Keratinocyte (primary cell): ENCODE data around the gene TYW1B. TPM values are rescaled to one million over a fixed set of nuclear protein-coding genes. Genes with fewer than 3 reads are reported as not detected.
"Not testable (repeated sequence)": the region's sequence is repeated elsewhere in the genome, so short reads cannot be mapped to it uniquely, and the experiment has no call there.

ENCODE experiments used
- DNase-seq: peaks from one replicate; pipeline ENCODE4 v3.0.0-alpha.2; 2011; ENCODE audit warnings: low read depth, missing footprints, low spot score
- FAIRE-seq: peaks from 2 replicates; lab custom pipeline; 2011; peaks lifted over from hg19 to GRCh38; lab: Jason Lieb, UNC
- H2AFZ ChIP-seq: 2 replicates; pipeline ENCODE4 v1.6.0; 2012; ENCODE audit warnings: low read length, control low read depth, inconsistent platforms; ENCODE audit not compliant: control insufficient read depth
- H3K27ac ChIP-seq: 2 replicates; pipeline ENCODE4 v1.5.1; 2011; ENCODE audit warnings: low read length; ENCODE audit not compliant: control insufficient read depth, insufficient read depth
- H3K27me3 ChIP-seq: 3 replicates; pipeline ENCODE4 v1.6.0; 2011; ENCODE audit warnings: low read length; ENCODE audit not compliant: control insufficient read depth, insufficient read depth; ENCODE audit errors: extremely low read depth
- H3K36me3 ChIP-seq, 2 experiments: 2 replicates in 1 of 2; 3 replicates in 1 of 2; pipeline ENCODE4 v1.5.1; 2011; ENCODE audit warnings: low read length in 2 of 2, mild to moderate bottlenecking in 1 of 2; ENCODE audit not compliant: control insufficient read depth in 2 of 2, insufficient read depth in 2 of 2; ENCODE audit errors: extremely low read depth in 1 of 2
- H3K4me1 ChIP-seq: 3 replicates; pipeline ENCODE4 v1.5.1; 2011; ENCODE audit warnings: low read length; ENCODE audit not compliant: control insufficient read depth, insufficient read depth; ENCODE audit errors: extremely low read depth
- H3K4me2 ChIP-seq: 3 replicates; pipeline ENCODE4 v1.6.0; 2011; ENCODE audit warnings: low read depth, low read length; ENCODE audit not compliant: control insufficient read depth, insufficient read depth; ENCODE audit errors: extremely low read depth
- H3K4me3 ChIP-seq, 3 experiments: fragments of 200-600 bp in 1 of 3; sonication (generic) in 1 of 3; 2 replicates in 2 of 3; 3 replicates in 1 of 3; pipeline ENCODE4 v1.5.1; 2011 to 2016; ENCODE audit warnings: low read length in 3 of 3, mild to moderate bottlenecking in 3 of 3, control low read depth in 2 of 3, inconsistent platforms in 1 of 3, low read depth in 1 of 3, mixed read lengths in 1 of 3, mixed run types in 1 of 3, moderate library complexity in 1 of 3; ENCODE audit not compliant: control insufficient read depth in 2 of 3, insufficient read depth in 2 of 3; ENCODE audit errors: extremely low read depth in 1 of 3
- H3K79me2 ChIP-seq: 2 replicates; pipeline ENCODE4 v1.6.0; 2012; ENCODE audit warnings: low read length; ENCODE audit not compliant: control insufficient read depth, insufficient read depth
- H3K9ac ChIP-seq: 3 replicates; pipeline ENCODE4 v1.6.0; 2011; ENCODE audit warnings: low read length; ENCODE audit not compliant: control insufficient read depth, insufficient read depth; ENCODE audit errors: extremely low read depth
- H3K9me1 ChIP-seq: 3 replicates; pipeline ENCODE4 v1.6.0; 2011; ENCODE audit warnings: low read length; ENCODE audit not compliant: control insufficient read depth, insufficient read depth; ENCODE audit errors: extremely low read depth
- H3K9me3 ChIP-seq: 2 replicates; pipeline ENCODE4 v1.5.1; 2012; ENCODE audit warnings: low read depth, low read length; ENCODE audit not compliant: control insufficient read depth
- H4K20me1 ChIP-seq: 3 replicates; pipeline ENCODE4 v1.6.0; 2011; ENCODE audit warnings: low read length; ENCODE audit not compliant: control insufficient read depth, insufficient read depth; ENCODE audit errors: extremely low read depth
- CTCF ChIP-seq, 3 experiments: IDR thresholded peaks in 1 of 3; conservative IDR thresholded peaks in 1 of 3; optimal IDR thresholded peaks in 1 of 3; 2 replicates in 2 of 3; 3 replicates in 1 of 3; pipeline versions ENCODE3 to v1.5.1; 2011; ENCODE audit warnings: low read length in 3 of 3, mild to moderate bottlenecking in 3 of 3, moderate library complexity in 2 of 3, control low read depth in 1 of 3, inconsistent platforms in 1 of 3; ENCODE audit not compliant: insufficient read depth in 2 of 3; ENCODE audit errors: extremely low read depth in 1 of 3
- EZH2 ChIP-seq: IDR thresholded peaks from one replicate; pipeline ENCODE4 v1.6.1; 2012; ENCODE audit warnings: inconsistent platforms, mild to moderate bottlenecking, low read length, moderate library complexity
- dilution Hi-C: fragments of 300-500 bp; cut with MboI; formaldehyde crosslinking; loops from one replicate; pipeline ENCODE4 v1.7.0; 2020; ENCODE audit warnings: low sequenced_read_pairs; ENCODE audit not compliant: extremely low pct_ligation_motif_present
- polyA plus RNA-seq, 5 experiments: library from polyadenylated mRNA; depleted of rRNA in 3 of 5; stranded (reverse) in 3 of 5; stranded (forward) in 1 of 5; unstranded in 1 of 5; fragments of >200 nt; gene quantifications; 1 replicate in 1 of 5; 2 replicates in 3 of 5; 3 replicates in 1 of 5; pipeline versions ENCODE4 v1.2.1 to v1.2.3, GENCODE V29; 2011 to 2012; ENCODE audit warnings: missing spikeins in 2 of 5, low read depth in 1 of 5, low replicate concordance in 1 of 5

The TYW1B gene
- polyA plus RNA-seq, 1 donor (not counting 4 experiments of a cell fraction or from before 2014, with no cell fraction given), result 2.5 TPM

GRCh38 chr7:72577107-72577506, 250.9 kb downstream of the TYW1B start:
- FAIRE-seq, result no peak
- dilution Hi-C loops, result no loop called here
- H3K79me2 ChIP-seq, result no peaks in the 10 kb centered on the region
- no peaks in the 10 kb centered on the region for H3K36me3 ChIP-seq
- H3K4me2 ChIP-seq, result no peak overlapping the region
- H3K9ac ChIP-seq, result no peak overlapping the region
- no peak overlapping the region for H3K4me3 ChIP-seq
- no peaks in the 10 kb centered on the region for H3K9me3 ChIP-seq
- no peak overlapping the region for H3K27ac ChIP-seq
- no peaks in the 10 kb centered on the region for H3K9me1 ChIP-seq
- H2AFZ ChIP-seq, result no peak overlapping the region
- DNase-seq, result no peak
- H3K4me1 ChIP-seq, result no peaks in the 10 kb centered on the region
- no peaks in the 10 kb centered on the region for H3K27me3 ChIP-seq
- H4K20me1 ChIP-seq, result no peaks in the 10 kb centered on the region
- no peak for TF ChIP-seq CTCF (optimal IDR thresholded peaks at IDR 0.05 in 1 of 3, IDR thresholded peaks at IDR 0.05 in 1 of 3, conservative IDR thresholded peaks at IDR 0.05 in 1 of 3; ENCODE audit: extremely low read depth in 1 of 3, insufficient read depth in 2 of 3, low read length in 3 of 3)
- no peak for TF ChIP-seq EZH2

- H3K4me3 ChIP-seq, H3K79me2 ChIP-seq, DNase-seq, H3K27ac ChIP-seq, FAIRE-seq, H2AFZ ChIP-seq, H3K36me3 ChIP-seq, H3K4me2 ChIP-seq, H3K9me3 ChIP-seq, H3K9me1 ChIP-seq, H3K4me1 ChIP-seq, dilution Hi-C loops, H3K9ac ChIP-seq, H4K20me1 ChIP-seq, H3K27me3 ChIP-seq: not testable (repeated sequence)
Measured at GRCh38 chr7:72561988-72562387, 266.0 kb downstream of the TYW1B start.

- H3K27me3 ChIP-seq, H3K9ac ChIP-seq, H3K9me1 ChIP-seq, H3K9me3 ChIP-seq, DNase-seq, FAIRE-seq, H3K4me2 ChIP-seq, H3K36me3 ChIP-seq, H2AFZ ChIP-seq, H3K27ac ChIP-seq, H3K4me1 ChIP-seq, H3K79me2 ChIP-seq, H4K20me1 ChIP-seq, dilution Hi-C loops, H3K4me3 ChIP-seq: not testable (repeated sequence)
Measured at GRCh38 chr7:72559546-72559945, 268.5 kb downstream of the TYW1B start.

- H3K9ac ChIP-seq, FAIRE-seq, H4K20me1 ChIP-seq, H3K27ac ChIP-seq, H2AFZ ChIP-seq, H3K9me1 ChIP-seq, H3K4me3 ChIP-seq, DNase-seq, H3K79me2 ChIP-seq, H3K4me1 ChIP-seq, H3K4me2 ChIP-seq, H3K27me3 ChIP-seq, H3K9me3 ChIP-seq, H3K36me3 ChIP-seq, dilution Hi-C loops: not testable (repeated sequence)
Measured at GRCh38 chr7:72556733-72557132, 271.3 kb downstream of the TYW1B start.
